ENCODE results near the gene SCN5A.
A peak's percentile ranks its signal among the peaks of the same experiment; 100 is the strongest.

Gene SCN5A

GRCh38 chr3:38575279-38575843 is 74.1 kb downstream of the SCN5A start:
- Histone ChIP-seq H3K27ac (ENCODE audit: low read depth, low read length) (no peak overlapping the region), H3K23ac (ENCODE audit: low read length) (no peak overlapping the region), H2BK120ac (ENCODE audit: low read depth, low read length) (no peak overlapping the region), H4K5ac (ENCODE audit: low read length) (no peak overlapping the region), H3K18ac (ENCODE audit: low read length) (no peak overlapping the region), H3K79me1 (ENCODE audit: low read length) (no peaks in the 10 kb centered on the region), H3K4me3 (ENCODE audit: low read length) (no peak overlapping the region), H3K4ac (ENCODE audit: low read depth, low read length) (no peak overlapping the region), H3K79me2 (ENCODE audit: control insufficient read depth, insufficient read depth, low read length) (no peaks in the 10 kb centered on the region), H3K56ac (ENCODE audit: low read length) (no peak overlapping the region), H3K9ac (ENCODE audit: low read length) (no peak overlapping the region), H2AK5ac (ENCODE audit: low read length) (no peak overlapping the region), H3K36me3 (ENCODE audit: control insufficient read depth, insufficient read depth, low read length) (no peaks in the 10 kb centered on the region), H4K8ac (ENCODE audit: low read depth, low read length) (no peak overlapping the region), H3K4me1 (ENCODE audit: control insufficient read depth, low read depth, low read length) (no peaks in the 10 kb centered on the region), H3K27me3 (ENCODE audit: insufficient read depth, low read length, poor library complexity) (no peaks in the 10 kb centered on the region), H2BK5ac (ENCODE audit: low read length) (no peak overlapping the region), H2BK15ac (replicated peaks; ENCODE audit: low read depth) (no peak overlapping the region), H3K4me2 (ENCODE audit: low read length) (no peak overlapping the region)
- DNase-seq = no peak
- no CpG with 5 or more reads among the region's 18 CpGs for WGBS (ENCODE audit: extremely low coverage, insufficient coverage, low lambda C conversion rate)

- Histone ChIP-seq H3K23ac (ENCODE audit: low read length) (no peak overlapping the region), H3K18ac (ENCODE audit: low read length) (no peak overlapping the region), H3K36me3 (ENCODE audit: control insufficient read depth, insufficient read depth, low read length) (no peaks in the 10 kb centered on the region), H3K4me1 (ENCODE audit: control insufficient read depth, low read depth, low read length) (no peaks in the 10 kb centered on the region), H3K27ac (ENCODE audit: low read depth, low read length) (no peak overlapping the region), H2BK5ac (ENCODE audit: low read length) (no peak overlapping the region), H4K5ac (ENCODE audit: low read length) (no peak overlapping the region), H2BK120ac (ENCODE audit: low read depth, low read length) (no peak overlapping the region), H3K79me2 (ENCODE audit: control insufficient read depth, insufficient read depth, low read length) (no peaks in the 10 kb centered on the region), H4K8ac (ENCODE audit: low read depth, low read length) (no peak overlapping the region), H3K4me2 (ENCODE audit: low read length) (no peak overlapping the region), H3K56ac (ENCODE audit: low read length) (no peak overlapping the region), H3K4me3 (ENCODE audit: low read length) (no peak overlapping the region), H2AK5ac (ENCODE audit: low read length) (no peak overlapping the region), H2BK15ac (replicated peaks; ENCODE audit: low read depth) (no peak overlapping the region), H3K79me1 (ENCODE audit: low read length) (no peaks in the 10 kb centered on the region), H3K27me3 (ENCODE audit: insufficient read depth, low read length, poor library complexity) (no peaks in the 10 kb centered on the region), H3K9ac (ENCODE audit: low read length) (no peak overlapping the region), H3K4ac (ENCODE audit: low read depth, low read length) (no peak overlapping the region)
- WGBS (ENCODE audit: extremely low coverage, insufficient coverage, low lambda C conversion rate) = no CpG with 5 or more reads among the region's 6 CpGs
- DNase-seq = peak; percentile 15
Observed at GRCh38 chr3:38574411-38575278, 74.8 kb downstream of the SCN5A start.

GRCh38 chr3:38573556-38573955 is 75.9 kb downstream of the SCN5A start:
- WGBS (ENCODE audit: extremely low coverage, insufficient coverage, low lambda C conversion rate) = no CpG with 5 or more reads among the region's 3 CpGs
- no peaks in the 10 kb centered on the region for H3K79me1 ChIP-seq (ENCODE audit: low read length)
- no peak overlapping the region for H3K4me2 ChIP-seq (ENCODE audit: low read length)
- H3K4me1 ChIP-seq (ENCODE audit: control insufficient read depth, low read depth, low read length) = no peaks in the 10 kb centered on the region
- no peak overlapping the region for H3K4ac ChIP-seq (ENCODE audit: low read depth, low read length)
- no peak overlapping the region for H3K4me3 ChIP-seq (ENCODE audit: low read length)
- no peaks in the 10 kb centered on the region for H3K79me2 ChIP-seq (ENCODE audit: control insufficient read depth, insufficient read depth, low read length)
- no peak overlapping the region for H3K9ac ChIP-seq (ENCODE audit: low read length)
- no peak overlapping the region for H3K18ac ChIP-seq (ENCODE audit: low read length)
- no peak overlapping the region for H4K5ac ChIP-seq (ENCODE audit: low read length)
- H3K27me3 ChIP-seq (ENCODE audit: insufficient read depth, low read length, poor library complexity) = no peaks in the 10 kb centered on the region
- H2BK120ac ChIP-seq (ENCODE audit: low read depth, low read length) = no peak overlapping the region
- no peak overlapping the region for H2BK5ac ChIP-seq (ENCODE audit: low read length)
- no peak overlapping the region for H3K23ac ChIP-seq (ENCODE audit: low read length)
- DNase-seq = no peak
- no peak overlapping the region for H3K56ac ChIP-seq (ENCODE audit: low read length)
- H3K27ac ChIP-seq (ENCODE audit: low read depth, low read length) = no peak overlapping the region
- no peaks in the 10 kb centered on the region for H3K36me3 ChIP-seq (ENCODE audit: control insufficient read depth, insufficient read depth, low read length)
- H2AK5ac ChIP-seq (ENCODE audit: low read length) = no peak overlapping the region
- no peak overlapping the region for H2BK15ac ChIP-seq (replicated peaks; ENCODE audit: low read depth)
- H4K8ac ChIP-seq (ENCODE audit: low read depth, low read length) = no peak overlapping the region

GRCh38 chr3:38573111-38573510 is 76.4 kb downstream of the SCN5A start:
- no peak overlapping the region for H2AK5ac ChIP-seq (ENCODE audit: low read length)
- no peak overlapping the region for H3K27ac ChIP-seq (ENCODE audit: low read depth, low read length)
- no CpG with 5 or more reads among the region's 3 CpGs for WGBS (ENCODE audit: extremely low coverage, insufficient coverage, low lambda C conversion rate)

GRCh38 chr3:38567498-38567897 is 82.0 kb downstream of the SCN5A start:
- Histone ChIP-seq H3K4ac (ENCODE audit: low read depth, low read length) (no peak overlapping the region), H2BK15ac (replicated peaks; ENCODE audit: low read depth) (no peak overlapping the region), H3K36me3 (ENCODE audit: control insufficient read depth, insufficient read depth, low read length) (no peaks in the 10 kb centered on the region), H3K27me3 (ENCODE audit: insufficient read depth, low read length, poor library complexity) (no peaks in the 10 kb centered on the region), H3K56ac (ENCODE audit: low read length) (no peak overlapping the region), H3K79me2 (ENCODE audit: control insufficient read depth, insufficient read depth, low read length) (no peaks in the 10 kb centered on the region), H2AK5ac (ENCODE audit: low read length) (no peak overlapping the region), H3K79me1 (ENCODE audit: low read length) (no peaks in the 10 kb centered on the region), H3K4me1 (ENCODE audit: control insufficient read depth, low read depth, low read length) (no peaks in the 10 kb centered on the region), H3K23ac (ENCODE audit: low read length) (no peak overlapping the region), H3K4me2 (ENCODE audit: low read length) (no peak overlapping the region), H3K18ac (ENCODE audit: low read length) (no peak overlapping the region), H3K4me3 (ENCODE audit: low read length) (no peak overlapping the region), H2BK5ac (ENCODE audit: low read length) (no peak overlapping the region), H3K9ac (ENCODE audit: low read length) (no peak overlapping the region), H2BK120ac (ENCODE audit: low read depth, low read length) (no peak overlapping the region), H4K5ac (ENCODE audit: low read length) (no peak overlapping the region), H4K8ac (ENCODE audit: low read depth, low read length) (no peak overlapping the region), H3K27ac (ENCODE audit: low read depth, low read length) (no peak overlapping the region)
- WGBS (ENCODE audit: extremely low coverage, insufficient coverage, low lambda C conversion rate) = no CpG with 5 or more reads among the region's 4 CpGs
- DNase-seq = no peak

More at GRCh38 chr3:38573111-38573510, 76.4 kb downstream of the SCN5A start:
- no peak overlapping the region for H3K9ac ChIP-seq (ENCODE audit: low read length)
- H3K79me1 ChIP-seq (ENCODE audit: low read length) = no peaks in the 10 kb centered on the region
- H3K56ac ChIP-seq (ENCODE audit: low read length) = no peak overlapping the region
- no peak overlapping the region for H3K4me3 ChIP-seq (ENCODE audit: low read length)
- no peak overlapping the region for H4K8ac ChIP-seq (ENCODE audit: low read depth, low read length)
- H2BK15ac ChIP-seq (replicated peaks; ENCODE audit: low read depth) = no peak overlapping the region
- H2BK5ac ChIP-seq (ENCODE audit: low read length) = no peak overlapping the region
- no peaks in the 10 kb centered on the region for H3K27me3 ChIP-seq (ENCODE audit: insufficient read depth, low read length, poor library complexity)
- no peak overlapping the region for H3K18ac ChIP-seq (ENCODE audit: low read length)
- no peaks in the 10 kb centered on the region for H3K79me2 ChIP-seq (ENCODE audit: control insufficient read depth, insufficient read depth, low read length)
- no peak for DNase-seq
- H2BK120ac ChIP-seq (ENCODE audit: low read depth, low read length) = no peak overlapping the region
- no peak overlapping the region for H3K23ac ChIP-seq (ENCODE audit: low read length)
- no peak overlapping the region for H3K4ac ChIP-seq (ENCODE audit: low read depth, low read length)
- no peaks in the 10 kb centered on the region for H3K4me1 ChIP-seq (ENCODE audit: control insufficient read depth, low read depth, low read length)
- no peaks in the 10 kb centered on the region for H3K36me3 ChIP-seq (ENCODE audit: control insufficient read depth, insufficient read depth, low read length)
- no peak overlapping the region for H4K5ac ChIP-seq (ENCODE audit: low read length)
- no peak overlapping the region for H3K4me2 ChIP-seq (ENCODE audit: low read length)
